Measurements from ENCODE around the gene ARL15. TPM values are rescaled to one million over a fixed set of nuclear protein-coding genes. Genes with fewer than 3 reads are reported as not detected.

Gene ARL15
- total and polyA plus RNA-seq, 4 donors: 5.0 to 24.8 (median 13.3) TPM

- H3K27ac ChIP-seq (ENCODE audit: low read depth in 1 of 2, low read length in 2 of 2): no peak overlapping the region
- 91% methylated on average over 7 of the region's 7 CpGs for WGBS
- no peak for TF ChIP-seq NR2F2 (IDR thresholded peaks at IDR 0.05)
- no peaks in the 10 kb centered on the region for H3K4me1 ChIP-seq (ENCODE audit: control insufficient read depth in 4 of 4, insufficient read depth in 4 of 4, low read length in 3 of 4)
- no peak overlapping the region for H3K4me3 ChIP-seq (ENCODE audit: low read depth in 1 of 3, low read length in 3 of 3)
- no peak overlapping the region for H3K9ac ChIP-seq (ENCODE audit: low read depth in 1 of 2, low read length in 2 of 2)
- no peaks in the 10 kb centered on the region for H3K9me3 ChIP-seq (ENCODE audit: control insufficient read depth in 4 of 4, low read length in 3 of 4)
- H3K36me3 ChIP-seq (ENCODE audit: control insufficient read depth in 4 of 4, insufficient read depth in 3 of 4, low read depth in 1 of 4, low read length in 3 of 4): no peaks in the 10 kb centered on the region
- no peaks in the 10 kb centered on the region for H3K27me3 ChIP-seq (ENCODE audit: control insufficient read depth in 4 of 4, insufficient read depth in 4 of 4, low read length in 3 of 4)
- no peak for DNase-seq (ENCODE audit: low spot score)
These were observed 129.7 kb downstream of the ARL15 start for GRCh38 chr5:54180630-54181031.

DNA sequence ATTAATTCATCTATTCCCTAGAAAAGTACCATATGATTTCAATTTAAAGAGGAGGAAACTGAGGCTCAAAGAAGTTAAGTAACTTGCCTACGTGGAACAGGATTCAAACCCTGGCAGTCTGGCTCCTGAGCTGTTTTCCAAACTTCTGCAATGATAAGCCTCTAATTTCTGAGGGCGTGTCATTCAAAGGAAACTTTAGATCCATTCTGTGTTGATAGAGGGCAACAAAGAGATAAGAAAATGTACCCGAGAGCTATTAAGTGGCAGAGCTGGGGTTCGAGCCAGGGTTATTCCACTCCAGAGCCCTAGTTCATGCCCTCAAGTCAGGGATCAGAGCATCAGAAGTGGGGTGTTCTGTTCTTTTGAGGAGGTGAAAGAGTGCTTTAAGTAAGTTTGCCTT is 131.4 kb downstream of the ARL15 start:
- Histone ChIP-seq H3K9me3 (ENCODE audit: control insufficient read depth in 4 of 4, low read length in 3 of 4) (no peaks in the 10 kb centered on the region), H3K9ac (ENCODE audit: low read depth in 1 of 2, low read length in 2 of 2) (no peak overlapping the region), H3K27me3 (ENCODE audit: control insufficient read depth in 4 of 4, insufficient read depth in 4 of 4, low read length in 3 of 4) (no peaks in the 10 kb centered on the region), H3K4me1 (ENCODE audit: control insufficient read depth in 4 of 4, insufficient read depth in 4 of 4, low read length in 3 of 4) (no peaks in the 10 kb centered on the region), H3K36me3 (ENCODE audit: control insufficient read depth in 4 of 4, insufficient read depth in 3 of 4, low read depth in 1 of 4, low read length in 3 of 4) (no peaks in the 10 kb centered on the region), H3K4me3 (ENCODE audit: low read depth in 1 of 3, low read length in 3 of 3) (no peak overlapping the region), H3K27ac (ENCODE audit: low read depth in 1 of 2, low read length in 2 of 2) (no peak overlapping the region)
- WGBS: 82% methylated on average over 4 of the region's 4 CpGs
- TF ChIP-seq CTCF (IDR thresholded peaks at IDR 0.05; ENCODE audit: low read depth, low read length, missing input control): no peak
- no peak for TF ChIP-seq TAF1 (conservative IDR thresholded peaks at IDR 0.05)
- no peak for TF ChIP-seq EGR1 (IDR thresholded peaks at IDR 0.05; ENCODE audit: low read depth in 2 of 2)
- DNase-seq (ENCODE audit: low spot score): no peak

DNA sequence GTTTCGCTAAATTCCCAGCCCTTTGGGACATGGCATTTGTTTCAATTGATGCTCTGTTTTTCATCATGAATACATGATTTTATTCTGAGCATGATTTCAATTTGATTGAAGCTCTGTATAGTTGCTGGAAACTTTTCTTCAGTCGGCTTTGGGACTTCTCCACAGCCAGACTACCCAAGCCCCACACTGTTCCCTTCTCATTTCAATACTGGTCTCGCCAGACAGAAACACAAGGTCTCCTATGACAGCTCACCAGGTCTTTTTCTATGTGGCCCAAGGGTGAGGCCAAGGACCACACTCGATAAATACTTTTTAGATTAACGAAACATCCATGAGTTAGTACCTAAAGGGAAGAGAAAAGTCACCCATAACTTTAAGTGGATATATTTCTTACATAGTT is 132.2 kb downstream of the ARL15 start:
- H3K9ac ChIP-seq (ENCODE audit: low read depth in 1 of 2, low read length in 2 of 2): no peak overlapping the region
- H3K36me3 ChIP-seq (ENCODE audit: control insufficient read depth in 4 of 4, insufficient read depth in 3 of 4, low read depth in 1 of 4, low read length in 3 of 4): no peaks in the 10 kb centered on the region
- H3K27ac ChIP-seq (ENCODE audit: low read depth in 1 of 2, low read length in 2 of 2): no peak overlapping the region
- no peak overlapping the region for H3K4me3 ChIP-seq (ENCODE audit: low read depth in 1 of 3, low read length in 3 of 3)
- DNase-seq (ENCODE audit: low spot score): no peak
- no peaks in the 10 kb centered on the region for H3K27me3 ChIP-seq (ENCODE audit: control insufficient read depth in 4 of 4, insufficient read depth in 4 of 4, low read length in 3 of 4)
- WGBS: 92% methylated on average over 5 of the region's 5 CpGs
- no peaks in the 10 kb centered on the region for H3K4me1 ChIP-seq (ENCODE audit: control insufficient read depth in 4 of 4, insufficient read depth in 4 of 4, low read length in 3 of 4)
- H3K9me3 ChIP-seq (ENCODE audit: control insufficient read depth in 4 of 4, low read length in 3 of 4): no peaks in the 10 kb centered on the region
- TF ChIP-seq ZBTB33 (IDR thresholded peaks at IDR 0.05) (no peak), HNF4G (IDR thresholded peaks at IDR 0.05) (no peak), YY1 (IDR thresholded peaks at IDR 0.05) (no peak)
- TF ChIP-seq, protein P1, sequence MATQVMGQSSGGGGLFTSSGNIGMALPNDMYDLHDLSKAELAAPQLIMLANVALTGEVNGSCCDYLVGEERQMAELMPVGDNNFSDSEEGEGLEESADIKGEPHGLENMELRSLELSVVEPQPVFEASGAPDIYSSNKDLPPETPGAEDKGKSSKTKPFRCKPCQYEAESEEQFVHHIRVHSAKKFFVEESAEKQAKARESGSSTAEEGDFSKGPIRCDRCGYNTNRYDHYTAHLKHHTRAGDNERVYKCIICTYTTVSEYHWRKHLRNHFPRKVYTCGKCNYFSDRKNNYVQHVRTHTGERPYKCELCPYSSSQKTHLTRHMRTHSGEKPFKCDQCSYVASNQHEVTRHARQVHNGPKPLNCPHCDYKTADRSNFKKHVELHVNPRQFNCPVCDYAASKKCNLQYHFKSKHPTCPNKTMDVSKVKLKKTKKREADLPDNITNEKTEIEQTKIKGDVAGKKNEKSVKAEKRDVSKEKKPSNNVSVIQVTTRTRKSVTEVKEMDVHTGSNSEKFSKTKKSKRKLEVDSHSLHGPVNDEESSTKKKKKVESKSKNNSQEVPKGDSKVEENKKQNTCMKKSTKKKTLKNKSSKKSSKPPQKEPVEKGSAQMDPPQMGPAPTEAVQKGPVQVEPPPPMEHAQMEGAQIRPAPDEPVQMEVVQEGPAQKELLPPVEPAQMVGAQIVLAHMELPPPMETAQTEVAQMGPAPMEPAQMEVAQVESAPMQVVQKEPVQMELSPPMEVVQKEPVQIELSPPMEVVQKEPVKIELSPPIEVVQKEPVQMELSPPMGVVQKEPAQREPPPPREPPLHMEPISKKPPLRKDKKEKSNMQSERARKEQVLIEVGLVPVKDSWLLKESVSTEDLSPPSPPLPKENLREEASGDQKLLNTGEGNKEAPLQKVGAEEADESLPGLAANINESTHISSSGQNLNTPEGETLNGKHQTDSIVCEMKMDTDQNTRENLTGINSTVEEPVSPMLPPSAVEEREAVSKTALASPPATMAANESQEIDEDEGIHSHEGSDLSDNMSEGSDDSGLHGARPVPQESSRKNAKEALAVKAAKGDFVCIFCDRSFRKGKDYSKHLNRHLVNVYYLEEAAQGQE (IDR thresholded peaks at IDR 0.05): no peak

Data from liver (tissue), 9 donors.